Posterior vena cava (tissue), 2 donors: ENCODE measurements around the gene UBAP2L. TPM values are rescaled to one million over a fixed set of nuclear protein-coding genes. Genes with fewer than 3 reads are reported as not detected.
"Not testable (repeated sequence)": the region's sequence is repeated elsewhere in the genome, so short reads cannot be mapped to it uniquely, and the experiment has no call there.

ENCODE experiments used
- DNase-seq: peaks from one replicate; pipeline ENCODE4 v3.0.0-alpha.2; 2020; ENCODE audit warnings: low spot score
- intact Hi-C, 2 donors: fragments of 100-400 bp; cut with DNase I; formaldehyde crosslinking; loops; one replicate each; pipeline versions ENCODE4 v1.14.1 to v1.14.2; 2022 to 2023
- total RNA-seq, 2 donors: library from RNA; stranded (reverse); fragmentation: NEBNext Ultra II Directional; extraction: Animal tissue kit (Norgen Biotek cat#: 25700); gene quantifications; one replicate each; pipeline ENCODE4 v1.2.1, GENCODE V29; 2021
- donor health status: DM: yes; HTN: yes; CAD: no.
- donor health status: DM: yes; HTN: yes; CAD: no.

UBAP2L gene
- total RNA-seq, 2 donors from 2014 or later, result 94.2 to 104 TPM

GRCh38 chr1:154233127-154233526, 12.4 kb downstream of the UBAP2L start:
- DNase-seq, intact Hi-C loops: not testable (repeated sequence)

- intact Hi-C loops, result no loop called here
- no peak for DNase-seq
Observed at GRCh38 chr1:154236855-154237254, 16.1 kb downstream of the UBAP2L start.

DNA sequence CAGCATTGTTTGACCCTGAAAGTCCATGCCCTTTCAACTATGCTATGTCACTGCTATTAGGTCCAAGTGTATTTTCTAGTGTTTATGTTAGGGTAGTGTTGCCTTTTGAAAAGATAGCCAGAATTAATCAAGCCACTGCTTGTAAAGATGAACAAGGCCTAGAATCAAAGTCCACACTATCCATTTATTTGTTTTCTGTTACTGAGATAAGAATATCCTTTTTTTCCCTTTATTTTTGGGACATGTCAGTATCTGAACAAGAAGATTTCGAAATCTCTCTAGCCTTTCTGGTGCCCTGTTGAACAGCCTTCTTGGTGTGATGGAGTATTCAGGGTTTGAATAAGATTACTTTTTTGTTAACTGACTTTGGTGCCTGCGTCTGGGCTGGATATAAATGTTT, 16.7 kb downstream of the UBAP2L start:
- intact Hi-C loops, result no loop called here
- no peak for DNase-seq

- no peak for DNase-seq
- intact Hi-C loops, result no loop called here
Observed at GRCh38 chr1:154237880-154238506, 17.2 kb downstream of the UBAP2L start.

DNA sequence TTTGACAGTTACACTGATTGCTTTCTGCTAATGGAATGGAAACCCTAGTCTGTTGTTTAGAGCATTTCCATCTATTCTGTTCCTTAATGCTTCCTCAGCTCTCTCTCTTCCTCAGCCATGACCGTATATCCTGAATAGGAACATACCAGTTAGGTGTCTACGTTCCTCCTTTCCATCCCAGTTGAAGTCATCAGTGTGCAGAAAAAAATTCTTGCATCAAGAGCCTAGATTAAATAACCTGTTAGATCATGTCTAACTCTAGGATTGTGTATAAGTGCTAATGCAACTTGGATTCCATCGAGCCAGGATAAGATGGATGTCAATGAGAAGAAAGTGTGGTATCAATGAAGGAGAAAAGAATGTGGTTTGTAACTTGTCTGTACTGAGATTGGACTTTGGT, 18.7 kb downstream of the UBAP2L start:
- intact Hi-C loops, result no loop called here
- no peak for DNase-seq

DNA sequence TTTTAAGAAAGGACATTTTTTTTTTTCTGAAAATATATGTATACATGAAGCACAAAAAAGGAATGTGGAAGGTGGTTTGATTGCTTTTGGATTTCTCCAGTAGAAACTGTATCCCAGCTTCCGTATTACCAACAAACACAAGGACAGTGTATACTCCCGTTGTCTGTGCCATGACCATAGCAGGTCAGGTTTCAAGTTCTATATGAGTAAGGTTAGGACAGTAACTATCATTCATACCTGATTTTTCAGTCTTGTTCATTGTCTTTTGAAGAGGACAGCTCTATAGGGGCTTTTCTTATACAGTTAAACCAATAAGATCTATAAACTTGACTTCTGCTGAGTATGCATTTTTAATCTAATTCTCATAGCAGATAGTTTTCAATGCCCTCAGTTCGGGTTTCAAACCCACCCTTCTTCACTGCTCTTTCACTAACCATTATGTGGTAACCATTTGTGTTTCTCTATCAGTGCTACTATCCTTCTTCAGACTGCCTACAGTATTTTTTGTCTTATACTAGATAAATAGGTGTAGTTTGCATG, 19.6 kb downstream of the UBAP2L start:
- DNase-seq, result no peak
- intact Hi-C loops, result no loop called here

GRCh38 chr1:154241703-154242351, 21.1 kb downstream of the UBAP2L start:
- intact Hi-C loops, result no loop called here
- no peak for DNase-seq

DNA sequence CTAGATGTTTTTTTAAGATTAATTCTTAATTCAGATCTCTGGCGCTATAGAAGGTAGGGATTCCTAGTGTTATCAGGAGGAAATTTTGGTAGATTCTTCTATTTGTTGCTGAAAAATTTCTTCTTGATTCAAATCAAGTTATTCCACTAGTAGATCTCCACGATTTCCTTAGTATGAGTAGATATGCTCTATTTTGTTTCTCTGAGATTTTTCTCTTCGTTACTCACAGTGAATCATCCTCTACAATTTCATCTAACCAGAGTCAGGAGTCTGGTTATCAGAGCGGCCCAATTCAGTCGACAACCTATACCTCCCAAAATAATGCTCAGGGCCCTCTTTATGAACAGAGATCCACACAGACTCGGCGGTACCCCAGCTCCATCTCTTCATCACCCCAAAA, 32.9 kb downstream of the UBAP2L start:
- DNase-seq, result no peak
- intact Hi-C loops, result no loop called here

DNA sequence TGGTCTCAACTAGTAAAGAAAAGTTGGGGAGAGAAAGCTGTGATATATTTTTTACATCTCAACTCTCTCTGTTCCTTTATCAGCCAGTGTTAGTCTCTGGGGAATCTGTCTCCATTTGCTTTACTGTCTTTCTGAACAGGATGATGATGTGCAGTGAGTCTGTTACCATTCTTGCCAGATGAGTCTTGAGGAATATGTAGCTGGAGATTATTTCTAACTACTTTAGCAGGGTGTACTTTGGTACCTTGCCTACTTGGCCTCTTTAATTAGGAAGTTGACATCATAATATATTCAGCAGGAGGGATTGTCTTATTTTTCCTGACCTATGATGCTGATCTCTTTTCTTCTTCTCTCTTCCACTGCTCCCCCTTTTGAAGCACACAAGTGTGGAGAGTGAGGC, 35.9 kb downstream of the UBAP2L start:
- intact Hi-C loops, result no loop called here
- no peak for DNase-seq

GRCh38 chr1:154258784-154259183, 38.0 kb downstream of the UBAP2L start:
- DNase-seq, result no peak
- intact Hi-C loops, result no loop called here

GRCh38 chr1:154260127-154260526, 39.4 kb downstream of the UBAP2L start:
- no peak for DNase-seq
- intact Hi-C loops, result no loop called here

- intact Hi-C loops, result no loop called here
- no peak for DNase-seq
Observed at GRCh38 chr1:154263465-154264332, 42.9 kb downstream of the UBAP2L start.

DNA sequence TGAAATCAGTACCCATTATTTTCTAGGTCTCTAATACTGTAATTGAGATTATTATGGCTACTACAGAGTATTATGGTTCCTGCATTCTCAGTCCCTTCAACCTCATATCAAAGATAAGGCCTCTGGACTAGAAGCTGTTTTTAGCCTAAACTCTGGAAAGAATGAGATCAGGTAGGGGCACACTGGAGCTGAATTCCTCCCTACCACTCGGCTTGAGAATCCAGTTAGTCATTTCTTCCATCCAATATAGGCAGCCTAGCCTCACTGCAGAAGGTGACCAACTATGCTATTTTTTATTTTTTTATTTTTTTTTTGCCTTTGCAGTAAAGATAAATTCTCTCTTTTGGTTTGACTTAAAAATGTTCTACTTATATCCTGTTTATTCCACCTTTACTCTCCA, 43.7 kb downstream of the UBAP2L start:
- intact Hi-C loops, result no loop called here
- DNase-seq, result no peak

DNA sequence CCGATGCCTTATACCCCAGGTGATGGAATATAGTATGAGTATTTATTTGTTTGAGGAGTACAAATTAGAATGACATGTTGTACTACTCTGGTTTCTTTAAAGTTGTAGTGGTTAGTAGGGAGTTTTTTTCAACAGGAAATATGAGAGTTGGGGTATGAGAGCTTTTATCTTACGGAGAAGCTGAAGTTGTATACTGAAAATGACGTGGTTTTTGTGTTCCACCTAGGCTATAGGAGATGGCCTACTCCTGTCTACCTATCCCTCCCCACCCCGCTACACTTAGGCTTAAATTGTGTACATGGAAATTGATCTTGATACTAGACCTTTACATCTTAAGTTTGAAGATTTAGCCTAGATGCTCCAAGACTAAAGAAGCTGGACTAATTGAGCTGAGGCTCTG, 44.8 kb downstream of the UBAP2L start:
- no peak for DNase-seq
- intact Hi-C loops, result loop anchor here in 1 of 2 donors (5.0 kb wide), 1 partner anchor 77 kb away; no protein-coding TSS in a partner anchor

GRCh38 chr1:154270833-154271232, 50.1 kb downstream of the UBAP2L start:
- no peak for DNase-seq

GRCh38 chr1:154272217-154272998, 51.7 kb downstream of the UBAP2L start, which contains the start of gene HAX1:
Gene HAX1 (plus strand): TSS chr1:154272629. CDS start chr1:154272724, 95 bp downstream.
- peak; percentile 98 for DNase-seq
- intact Hi-C loops, result no loop called here

More at GRCh38 chr1:154270833-154271232, 50.1 kb downstream of the UBAP2L start:
- intact Hi-C loops, result no loop called here

DNA sequence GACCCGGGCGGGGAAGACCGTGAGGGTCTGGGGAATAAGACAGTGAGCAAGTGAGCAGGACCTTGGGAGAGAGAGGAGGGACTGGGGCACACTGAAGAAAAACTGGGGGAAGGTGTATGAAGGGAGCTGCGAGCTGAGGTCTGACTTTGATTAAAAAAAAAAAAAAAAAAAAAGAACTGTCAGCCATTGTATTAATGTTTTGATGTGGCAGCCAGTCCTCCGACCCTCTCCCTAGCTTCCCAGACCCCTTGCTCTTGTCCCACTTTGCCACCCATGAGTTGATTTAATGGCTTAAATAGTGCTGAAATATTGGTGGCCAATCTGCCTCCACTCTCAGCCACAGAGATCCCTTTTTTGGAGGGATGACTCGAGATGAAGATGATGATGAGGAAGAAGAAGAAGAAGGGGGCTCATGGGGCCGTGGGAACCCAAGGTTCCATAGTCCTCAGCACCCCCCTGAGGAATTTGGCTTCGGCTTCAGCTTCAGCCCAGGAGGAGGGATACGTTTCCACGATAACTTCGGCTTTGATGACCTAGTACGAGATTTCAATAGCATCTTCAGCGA, 52.3 kb downstream of the UBAP2L start:
- no peak for DNase-seq
- intact Hi-C loops, result no loop called here

- intact Hi-C loops, result no loop called here
- DNase-seq, result no peak
Observed at GRCh38 chr1:154276797-154277196, 56.0 kb downstream of the UBAP2L start.

GRCh38 chr1:154287591-154287990, 66.8 kb downstream of the UBAP2L start:
- intact Hi-C loops, DNase-seq: not testable (repeated sequence)
